NCI-H345 treated with DMSO at 0.1 percent for 48 hours (cell line): ENCODE data around the gene POU2AF3.

Source experiments
- DNase-seq: peaks from one replicate; lab custom pipeline; 2025; ENCODE audit not compliant: unreplicated experiment; lab: John Stamatoyannopoulos, UW

The POU2AF3 gene

GRCh38 chr11:111352231-111352746 lies 53.9 kb downstream of the POU2AF3 start:
- no peak for DNase-seq

- DNase-seq = no peak
Measured at GRCh38 chr11:111352935-111353710, 54.8 kb downstream of the POU2AF3 start.

- DNase-seq = no peak
Measured at GRCh38 chr11:111353776-111354600, 55.6 kb downstream of the POU2AF3 start.

- no peak for DNase-seq
Measured at GRCh38 chr11:111354601-111354891, 56.2 kb downstream of the POU2AF3 start.

- DNase-seq = no peak
Measured at GRCh38 chr11:111355101-111355500, 56.8 kb downstream of the POU2AF3 start.

- DNase-seq = no peak
Measured at GRCh38 chr11:111355956-111356659, 57.8 kb downstream of the POU2AF3 start.

GRCh38 chr11:111356660-111357048 lies 58.3 kb downstream of the POU2AF3 start:
- DNase-seq = no peak

- no peak for DNase-seq
Measured at GRCh38 chr11:111357150-111358037, 59.0 kb downstream of the POU2AF3 start.
